ENCODE data around the gene IGF1.

The IGF1 gene

GRCh38 chr12:102385343-102385742 lies 95.0 kb downstream of the IGF1 start:
- Histone ChIP-seq H3K36me3 (ENCODE audit: insufficient read depth, insufficient read length, low read length) (no peaks in the 10 kb centered on the region), H3K4me1 (ENCODE audit: insufficient read depth, insufficient read length) (no peaks in the 10 kb centered on the region), H3K4me3 (ENCODE audit: insufficient read length, low read depth) (no peak overlapping the region), H3K9ac (ENCODE audit: insufficient read length, low read depth) (no peak overlapping the region), H3K27me3 (ENCODE audit: insufficient read depth, insufficient read length) (no peaks in the 10 kb centered on the region), H3K9me3 (ENCODE audit: insufficient read depth, low read length) (no peaks in the 10 kb centered on the region)
- no peak for DNase-seq (ENCODE audit: low read depth, low spot score)
- no peak for TF ChIP-seq SUZ12 (IDR thresholded peaks at IDR 0.05; ENCODE audit: extremely low read depth, insufficient read depth, insufficient read length)
- TF ChIP-seq YY1 (IDR thresholded peaks at IDR 0.05; ENCODE audit: insufficient read depth, insufficient read length): no peak
- no peak for TF ChIP-seq ZNF274 (IDR thresholded peaks at IDR 0.05; ENCODE audit: low read depth, low read length)

- no peaks in the 10 kb centered on the region for H3K4me1 ChIP-seq (ENCODE audit: insufficient read depth, insufficient read length)
- H3K27me3 ChIP-seq (ENCODE audit: insufficient read depth, insufficient read length): no peaks in the 10 kb centered on the region
- H3K36me3 ChIP-seq (ENCODE audit: insufficient read depth, insufficient read length, low read length): no peaks in the 10 kb centered on the region
- no peak overlapping the region for H3K4me3 ChIP-seq (ENCODE audit: insufficient read length, low read depth)
- no peaks in the 10 kb centered on the region for H3K9me3 ChIP-seq (ENCODE audit: insufficient read depth, low read length)
- no peak for DNase-seq (ENCODE audit: low read depth, low spot score)
- no peak overlapping the region for H3K9ac ChIP-seq (ENCODE audit: insufficient read length, low read depth)
- TF ChIP-seq SUZ12 (IDR thresholded peaks at IDR 0.05; ENCODE audit: extremely low read depth, insufficient read depth, insufficient read length) (no peak), ZNF274 (IDR thresholded peaks at IDR 0.05; ENCODE audit: low read depth, low read length) (no peak)
These were observed 100.8 kb downstream of the IGF1 start for GRCh38 chr12:102379346-102380162.

- Histone ChIP-seq H3K9me3 (ENCODE audit: insufficient read depth, low read length) (no peaks in the 10 kb centered on the region), H3K4me3 (ENCODE audit: insufficient read length, low read depth) (no peak overlapping the region), H3K36me3 (ENCODE audit: insufficient read depth, insufficient read length, low read length) (no peaks in the 10 kb centered on the region), H3K9ac (ENCODE audit: insufficient read length, low read depth) (no peak overlapping the region), H3K4me1 (ENCODE audit: insufficient read depth, insufficient read length) (no peaks in the 10 kb centered on the region), H3K27me3 (ENCODE audit: insufficient read depth, insufficient read length) (no peaks in the 10 kb centered on the region)
- TF ChIP-seq SUZ12 (IDR thresholded peaks at IDR 0.05; ENCODE audit: extremely low read depth, insufficient read depth, insufficient read length): no peak
- TF ChIP-seq ZNF274 (IDR thresholded peaks at IDR 0.05; ENCODE audit: low read depth, low read length): no peak
- TF ChIP-seq YY1 (IDR thresholded peaks at IDR 0.05; ENCODE audit: insufficient read depth, insufficient read length): no peak
- no peak for DNase-seq (ENCODE audit: low read depth, low spot score)
These were observed 103.6 kb downstream of the IGF1 start for GRCh38 chr12:102376781-102377180.

GRCh38 chr12:102376181-102376747 lies 104.1 kb downstream of the IGF1 start:
- H3K9me3 ChIP-seq (ENCODE audit: insufficient read depth, low read length): no peaks in the 10 kb centered on the region
- no peaks in the 10 kb centered on the region for H3K36me3 ChIP-seq (ENCODE audit: insufficient read depth, insufficient read length, low read length)
- no peak overlapping the region for H3K4me3 ChIP-seq (ENCODE audit: insufficient read length, low read depth)
- no peaks in the 10 kb centered on the region for H3K4me1 ChIP-seq (ENCODE audit: insufficient read depth, insufficient read length)
- no peaks in the 10 kb centered on the region for H3K27me3 ChIP-seq (ENCODE audit: insufficient read depth, insufficient read length)
- no peak for DNase-seq (ENCODE audit: low read depth, low spot score)
- no peak overlapping the region for H3K9ac ChIP-seq (ENCODE audit: insufficient read length, low read depth)
- TF ChIP-seq SUZ12 (IDR thresholded peaks at IDR 0.05; ENCODE audit: extremely low read depth, insufficient read depth, insufficient read length): no peak
- no peak for TF ChIP-seq YY1 (IDR thresholded peaks at IDR 0.05; ENCODE audit: insufficient read depth, insufficient read length)
- no peak for TF ChIP-seq ZNF274 (IDR thresholded peaks at IDR 0.05; ENCODE audit: low read depth, low read length)

GRCh38 chr12:102374190-102374589 lies 106.2 kb downstream of the IGF1 start:
- Histone ChIP-seq H3K4me3 (ENCODE audit: insufficient read length, low read depth) (no peak overlapping the region), H3K9ac (ENCODE audit: insufficient read length, low read depth) (no peak overlapping the region), H3K9me3 (ENCODE audit: insufficient read depth, low read length) (peaks cover 10% of the 10 kb centered on the region; the same call in 1 of the 2 replicates), H3K27me3 (ENCODE audit: insufficient read depth, insufficient read length) (no peaks in the 10 kb centered on the region), H3K36me3 (ENCODE audit: insufficient read depth, insufficient read length, low read length) (no peaks in the 10 kb centered on the region), H3K4me1 (ENCODE audit: insufficient read depth, insufficient read length) (no peaks in the 10 kb centered on the region)
- DNase-seq (ENCODE audit: low read depth, low spot score): no peak
- TF ChIP-seq SUZ12 (IDR thresholded peaks at IDR 0.05; ENCODE audit: extremely low read depth, insufficient read depth, insufficient read length) (no peak), YY1 (IDR thresholded peaks at IDR 0.05; ENCODE audit: insufficient read depth, insufficient read length) (no peak), ZNF274 (IDR thresholded peaks at IDR 0.05; ENCODE audit: low read depth, low read length) (no peak)

GRCh38 chr12:102372087-102372486 lies 108.3 kb downstream of the IGF1 start:
- no peak for DNase-seq (ENCODE audit: low read depth, low spot score)
- H3K4me3 ChIP-seq (ENCODE audit: insufficient read length, low read depth): no peak overlapping the region
- no peaks in the 10 kb centered on the region for H3K4me1 ChIP-seq (ENCODE audit: insufficient read depth, insufficient read length)
- no peak overlapping the region for H3K9ac ChIP-seq (ENCODE audit: insufficient read length, low read depth)
- TF ChIP-seq ZNF274 (IDR thresholded peaks at IDR 0.05; ENCODE audit: low read depth, low read length): no peak
- no peak for TF ChIP-seq SUZ12 (IDR thresholded peaks at IDR 0.05; ENCODE audit: extremely low read depth, insufficient read depth, insufficient read length)
- no peak for TF ChIP-seq YY1 (IDR thresholded peaks at IDR 0.05; ENCODE audit: insufficient read depth, insufficient read length)
- peaks cover 23% of the 10 kb centered on the region; the same call in 1 of the 2 replicates for H3K9me3 ChIP-seq (ENCODE audit: insufficient read depth, low read length)
- H3K27me3 ChIP-seq (ENCODE audit: insufficient read depth, insufficient read length): no peaks in the 10 kb centered on the region
- H3K36me3 ChIP-seq (ENCODE audit: insufficient read depth, insufficient read length, low read length): no peaks in the 10 kb centered on the region

GRCh38 chr12:102371165-102371564 lies 109.2 kb downstream of the IGF1 start:
- H3K9me3 ChIP-seq (ENCODE audit: insufficient read depth, low read length): peaks cover 23% of the 10 kb centered on the region; the same call in 1 of the 2 replicates
- H3K4me3 ChIP-seq (ENCODE audit: insufficient read length, low read depth): no peak overlapping the region
- no peaks in the 10 kb centered on the region for H3K27me3 ChIP-seq (ENCODE audit: insufficient read depth, insufficient read length)
- no peak for DNase-seq (ENCODE audit: low read depth, low spot score)
- no peaks in the 10 kb centered on the region for H3K36me3 ChIP-seq (ENCODE audit: insufficient read depth, insufficient read length, low read length)
- no peaks in the 10 kb centered on the region for H3K4me1 ChIP-seq (ENCODE audit: insufficient read depth, insufficient read length)
- TF ChIP-seq ZNF274 (IDR thresholded peaks at IDR 0.05; ENCODE audit: low read depth, low read length): no peak
- no peak overlapping the region for H3K9ac ChIP-seq (ENCODE audit: insufficient read length, low read depth)
